Prostate gland (tissue), 2 donors: Measurements from ENCODE around the gene ZNRF3. TPM values are rescaled to one million over a fixed set of nuclear protein-coding genes. Genes with fewer than 3 reads are reported as not detected.
A peak's percentile ranks its signal among the peaks of the same experiment; 100 is the strongest.

Experiments used
- DNase-seq: peaks from one replicate; pipeline ENCODE4 v3.0.0-alpha.2; 2019; ENCODE audit warnings: low spot score
- H3K27ac ChIP-seq, 2 donors: fragments of 200-600 bp; sonication (generic); 2 replicates each; pipeline ENCODE4 v1.5.1; 2017 to 2019
- H3K27me3 ChIP-seq: fragments of 200-600 bp; sonication (generic); replicated peaks from 2 replicates; pipeline ENCODE4 v1.5.1; 2019; ENCODE audit not compliant: insufficient read depth
- H3K36me3 ChIP-seq, 2 donors: fragments of 200-600 bp; sonication (generic); 1 replicate in 1 of 2; 2 replicates in 1 of 2; pipeline versions ENCODE4 v1.5.1 to v1.8.1; 2017 to 2019
- H3K4me1 ChIP-seq: fragments of 200-600 bp; sonication (generic); replicated peaks from 2 replicates; pipeline ENCODE4 v1.5.1; 2019
- H3K4me3 ChIP-seq, 2 donors: fragments of 200-600 bp; sonication (generic); 2 replicates each; pipeline ENCODE4 v1.5.1; 2017 to 2019
- H3K9me3 ChIP-seq: fragments of 200-600 bp; sonication (generic); 2 replicates; pipeline ENCODE4 v1.5.1; 2017
- CTCF ChIP-seq, 4 experiments: fragments of 200-600 bp in 2 of 4; fragments of 450-650 bp in 2 of 4; sonication (generic) in 2 of 4; IDR thresholded peaks; 1 replicate in 3 of 4; 2 replicates in 1 of 4; pipeline ENCODE4 v1.5.1; 2016 to 2019; ENCODE audit warnings: antibody characterized with exemption in 4 of 4, mild to moderate bottlenecking in 2 of 4, moderate library complexity in 2 of 4
- POLR2A ChIP-seq: fragments of 450-650 bp; IDR thresholded peaks from one replicate; pipeline ENCODE4 v1.6.1; 2016; ENCODE audit warnings: antibody characterized with exemption, mild to moderate bottlenecking
- POLR2AphosphoS5 ChIP-seq: sonication (generic); formaldehyde crosslinking; IDR thresholded peaks from one replicate; pipeline ENCODE4 v1.6.1; 2017; ENCODE audit warnings: antibody characterized with exemption
- WGBS: methylation state at CpG from one replicate; pipeline ENCODE4 v1.1.5; 2018; 5-methylcytosine and 5-hydroxymethylcytosine counted together
- intact Hi-C: fragments of 100-400 bp; cut with DNase I; formaldehyde crosslinking; loops from one replicate; pipeline ENCODE4 v1.14.2; 2022
- total RNA-seq, 2 donors: library from RNA; depleted of rRNA; stranded (reverse); fragments of >200 nt; gene quantifications; one replicate each; pipeline ENCODE4 v1.1.0, GENCODE V29; 2016

Gene ZNRF3
- total RNA-seq, 2 donors from 2014 or later: 38.5 to 46.1 TPM

GRCh38 chr22:28889478-28890024, 6.2 kb downstream of the ZNRF3 start:
- H3K9me3 ChIP-seq: no peaks in the 10 kb centered on the region
- no peak overlapping the region for H3K27ac ChIP-seq
- peaks cover 7% of the 10 kb centered on the region for H3K4me1 ChIP-seq
- no peaks in the 10 kb centered on the region for H3K36me3 ChIP-seq
- no peaks in the 10 kb centered on the region for H3K27me3 ChIP-seq
- TF ChIP-seq POLR2A (no peak), CTCF (IDR thresholded peaks at IDR 0.05) (no peak), POLR2AphosphoS5 (no peak)
- WGBS: 76% methylated on average over 6 of the region's 6 CpGs
- no peak overlapping the region for H3K4me3 ChIP-seq
- intact Hi-C loops: loop anchor here (5.0 to 10.0 kb wide), 2 partner anchors 48 to 145 kb away; no protein-coding TSS in a partner anchor
- DNase-seq: no peak

GRCh38 chr22:28891156-28891733, 7.9 kb downstream of the ZNRF3 start:
- no peaks in the 10 kb centered on the region for H3K36me3 ChIP-seq
- no peak for DNase-seq
- peaks cover 7% of the 10 kb centered on the region for H3K4me1 ChIP-seq
- TF ChIP-seq POLR2A (no peak), POLR2AphosphoS5 (no peak), CTCF (IDR thresholded peaks at IDR 0.05) (no peak)
- no peak overlapping the region for H3K4me3 ChIP-seq
- no peaks in the 10 kb centered on the region for H3K27me3 ChIP-seq
- H3K27ac ChIP-seq: no peak overlapping the region
- WGBS: 68% methylated on average over 2 of the region's 2 CpGs
- intact Hi-C loops: no loop called here
- no peaks in the 10 kb centered on the region for H3K9me3 ChIP-seq

- no peaks in the 10 kb centered on the region for H3K36me3 ChIP-seq
- intact Hi-C loops: no loop called here
- no peak overlapping the region for H3K4me3 ChIP-seq
- 40% methylated on average over 5 of the region's 5 CpGs for WGBS
- TF ChIP-seq CTCF (IDR thresholded peaks at IDR 0.05) (no peak), POLR2A (no peak), POLR2AphosphoS5 (no peak)
- no peaks in the 10 kb centered on the region for H3K9me3 ChIP-seq
- no peak overlapping the region for H3K27ac ChIP-seq
- H3K4me1 ChIP-seq: peaks cover 7% of the 10 kb centered on the region
- DNase-seq: no peak
- H3K27me3 ChIP-seq: no peaks in the 10 kb centered on the region
Measured at GRCh38 chr22:28892175-28892731, 8.9 kb downstream of the ZNRF3 start.

- H3K36me3 ChIP-seq: no peaks in the 10 kb centered on the region
- H3K4me3 ChIP-seq: no peak overlapping the region
- peaks cover 7% of the 10 kb centered on the region for H3K4me1 ChIP-seq
- intact Hi-C loops: no loop called here
- no peaks in the 10 kb centered on the region for H3K27me3 ChIP-seq
- no peak overlapping the region for H3K27ac ChIP-seq
- 94% methylated on average over 4 of the region's 4 CpGs for WGBS
- no peak for DNase-seq
- TF ChIP-seq CTCF (IDR thresholded peaks at IDR 0.05) (no peak), POLR2A (no peak), POLR2AphosphoS5 (no peak)
- H3K9me3 ChIP-seq: no peaks in the 10 kb centered on the region
Measured at GRCh38 chr22:28893810-28894209, 10.4 kb downstream of the ZNRF3 start.

- WGBS: 29% methylated on average over 8 of the region's 8 CpGs
- intact Hi-C loops: no loop called here
Measured at GRCh38 chr22:28894334-28894733, 11.0 kb downstream of the ZNRF3 start.

More at GRCh38 chr22:28894334-28894733, 11.0 kb downstream of the ZNRF3 start:
- H3K4me1 ChIP-seq: peaks cover 7% of the 10 kb centered on the region
- no peaks in the 10 kb centered on the region for H3K36me3 ChIP-seq
- H3K27ac ChIP-seq: peak overlapping the region; percentile 1 to 6
- H3K4me3 ChIP-seq: no peak overlapping the region
- H3K27me3 ChIP-seq: no peaks in the 10 kb centered on the region
- no peaks in the 10 kb centered on the region for H3K9me3 ChIP-seq
- peak; percentile 30 for DNase-seq
- no peak for TF ChIP-seq POLR2AphosphoS5
- TF ChIP-seq POLR2A: no peak
- TF ChIP-seq CTCF (IDR thresholded peaks at IDR 0.05): no peak
